ENCODE results near the gene MAJIN. TPM values are rescaled to one million over a fixed set of nuclear protein-coding genes. Genes with fewer than 3 reads are reported as not detected.

The MAJIN gene
- total and polyA plus RNA-seq, 9 of the 15 experiments (the other 6 are each of a cell fraction or from before 2014, with no cell fraction given), result 0.17 to 0.83 (median 0.24) TPM; not detected in 2

DNA sequence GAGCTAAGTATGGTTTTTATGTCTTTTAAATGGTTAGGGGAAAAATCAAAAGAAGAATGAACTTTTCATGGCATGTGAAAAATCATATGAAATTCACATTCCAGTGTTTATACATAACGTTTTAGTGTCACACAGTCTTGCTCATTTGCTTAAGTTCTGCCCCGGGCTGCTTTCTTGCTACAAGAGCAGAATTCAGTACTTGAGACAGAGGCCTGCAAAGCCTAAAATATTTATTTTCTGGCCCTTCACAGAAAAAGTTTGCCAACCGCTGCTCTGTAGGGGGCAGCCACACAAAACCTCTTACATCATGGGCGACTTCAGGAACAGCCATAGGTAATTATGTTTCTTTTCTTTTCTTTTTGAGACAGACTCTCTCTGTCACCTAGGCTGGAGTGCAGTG lies 53.9 kb downstream of the MAJIN start (continued):
- TF ChIP-seq ZNF609 (CRISPR knock-in tag; IDR thresholded peaks at IDR 0.05; ENCODE audit: borderline replicate concordance) (no peak), TCFL5 (CRISPR knock-in tag; conservative IDR thresholded peaks at IDR 0.05) (no peak), SMARCC2 (IDR thresholded peaks at IDR 0.05; ENCODE audit: low read depth) (peak; percentile 53; the same call in 1 of the 2 replicates), NFRKB (IDR thresholded peaks at IDR 0.05; ENCODE audit: low read depth) (0 out of 2 replicates have a peak, but pooled peaks have one; percentile 59), BRD9 (IDR thresholded peaks at IDR 0.05; ENCODE audit: low read depth, partially characterized antibody) (no peak), ATF7 (IDR thresholded peaks at IDR 0.05) (peak; percentile 57), TOE1 (IDR thresholded peaks at IDR 0.05; ENCODE audit: borderline replicate concordance) (peak; percentile 22; the same call in 1 of the 2 replicates), TOE1 (CRISPR knock-in tag; IDR thresholded peaks at IDR 0.05; ENCODE audit: borderline replicate concordance, low read depth) (no peak)

All from K562 (cell line).